HS-5 (cell line): ENCODE measurements around the gene TRPT1.

Experiments used
- DNase-seq: peaks from one replicate; pipeline ENCODE4 v3.0.0-alpha.2; 2012; ENCODE audit warnings: low read depth

The TRPT1 gene

GRCh38 chr11:64178203-64178602 is 47.8 kb downstream of the TRPT1 start:
- no peak for DNase-seq

- DNase-seq: no peak
Measured at GRCh38 chr11:64176751-64177150, 49.2 kb downstream of the TRPT1 start.
